Measurements from ENCODE around the gene RAG1. TPM values are rescaled to one million over a fixed set of nuclear protein-coding genes. Genes with fewer than 3 reads are reported as not detected.
A peak's percentile ranks its signal among the peaks of the same experiment; 100 is the strongest.
"Not testable (repeated sequence)": the region's sequence is repeated elsewhere in the genome, so short reads cannot be mapped to it uniquely, and the experiment has no call there.

The RAG1 gene
- total RNA-seq, result under 1 TPM; 0.20 to 0.23 TPM

DNA sequence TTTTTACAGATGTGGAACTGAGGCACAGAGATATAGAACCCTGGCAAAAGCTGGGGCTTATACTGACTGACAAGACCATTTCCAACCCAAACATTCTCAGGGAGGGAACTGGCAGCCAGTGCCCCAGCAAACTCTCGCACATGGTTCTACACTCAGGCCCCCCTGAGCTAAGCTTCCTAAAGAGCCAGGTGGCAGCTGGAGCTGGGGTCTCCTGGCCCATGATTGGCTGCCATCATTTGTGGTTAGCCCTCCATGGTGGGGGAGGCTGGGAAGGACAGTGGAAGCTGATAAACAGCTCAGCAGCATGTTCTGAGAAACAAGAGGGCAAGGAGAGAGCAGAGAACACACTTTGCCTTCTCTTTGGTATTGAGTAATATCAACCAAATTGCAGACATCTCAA, at the start of gene RAG1:
Gene RAG1 (plus strand): TSS at position 314 of the 400 bp plus-strand sequence. CDS start 5,298 bp downstream, outside the sequence.
- no peak within 1 kb of the TSS for H3K27ac Mint-ChIP-seq
- ATAC-seq, result no peak
- no peak for DNase-seq (ENCODE audit: low spot score in 2 of 2)
- H3K9me3 Mint-ChIP-seq, result no peaks in the 10 kb centered on the region
- no peaks in the 10 kb centered on the region for H3K36me3 Mint-ChIP-seq

DNA sequence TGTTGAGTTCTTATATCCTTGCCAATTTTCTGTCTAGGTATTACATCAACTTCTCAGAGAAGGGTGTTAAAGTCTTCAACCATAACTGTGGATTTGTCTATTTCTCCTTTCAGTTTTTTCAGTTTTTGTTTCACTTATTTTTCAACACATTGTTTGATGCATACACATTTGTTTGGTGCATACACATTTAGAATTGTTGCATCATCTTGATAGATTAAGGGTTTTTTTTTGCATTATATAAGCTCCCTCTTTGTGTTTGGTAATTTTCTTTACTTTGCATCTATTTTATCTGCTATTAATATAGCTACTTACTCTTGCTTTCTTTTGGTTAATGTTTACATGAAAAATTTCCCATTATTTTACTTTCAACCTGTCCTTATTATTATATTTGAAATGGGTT, 37.0 kb upstream of the RAG1 start:
- DNase-seq (ENCODE audit: low spot score in 2 of 2) (no peak), ATAC-seq (no peak)
- H3K36me3 Mint-ChIP-seq, result peaks cover 0 to 8% of the 10 kb centered on the region in 2 donors
- no peak overlapping the region for H3K27ac Mint-ChIP-seq
- H3K9me3 Mint-ChIP-seq, result peaks cover 0 to 4% of the 10 kb centered on the region in 2 donors

DNA sequence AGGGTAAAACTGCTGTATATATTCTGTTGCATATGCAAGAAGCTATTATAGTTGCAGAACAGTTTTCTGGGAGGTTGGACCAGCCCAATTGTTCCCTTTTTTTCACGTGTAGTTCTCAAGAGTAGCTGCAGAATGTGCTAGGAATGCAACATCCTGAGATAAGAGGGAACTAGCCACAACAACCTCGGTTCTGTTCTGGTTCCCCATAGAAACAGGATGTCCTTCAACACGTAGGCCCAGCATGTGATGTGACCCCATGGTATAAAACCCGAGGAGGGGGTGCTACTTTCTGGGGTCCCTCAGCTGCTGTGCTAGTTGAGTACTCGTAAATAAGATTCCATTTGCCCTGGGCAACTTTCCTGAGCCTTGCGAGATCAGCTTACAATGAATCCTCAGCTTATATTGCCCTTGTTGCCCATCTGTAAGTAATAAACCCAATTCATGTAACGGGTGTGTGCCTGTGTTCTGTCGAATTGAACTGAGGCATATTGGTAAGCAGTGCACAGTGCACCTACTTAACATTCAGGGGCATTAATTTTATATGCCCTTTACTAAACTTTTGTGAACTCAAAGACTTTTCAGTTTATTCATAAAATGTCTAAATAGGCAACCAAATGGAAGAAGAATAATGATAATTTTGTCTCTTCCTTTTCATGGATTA, 34.7 kb upstream of the RAG1 start:
- DNase-seq (ENCODE audit: low spot score in 2 of 2), result no peak

DNA sequence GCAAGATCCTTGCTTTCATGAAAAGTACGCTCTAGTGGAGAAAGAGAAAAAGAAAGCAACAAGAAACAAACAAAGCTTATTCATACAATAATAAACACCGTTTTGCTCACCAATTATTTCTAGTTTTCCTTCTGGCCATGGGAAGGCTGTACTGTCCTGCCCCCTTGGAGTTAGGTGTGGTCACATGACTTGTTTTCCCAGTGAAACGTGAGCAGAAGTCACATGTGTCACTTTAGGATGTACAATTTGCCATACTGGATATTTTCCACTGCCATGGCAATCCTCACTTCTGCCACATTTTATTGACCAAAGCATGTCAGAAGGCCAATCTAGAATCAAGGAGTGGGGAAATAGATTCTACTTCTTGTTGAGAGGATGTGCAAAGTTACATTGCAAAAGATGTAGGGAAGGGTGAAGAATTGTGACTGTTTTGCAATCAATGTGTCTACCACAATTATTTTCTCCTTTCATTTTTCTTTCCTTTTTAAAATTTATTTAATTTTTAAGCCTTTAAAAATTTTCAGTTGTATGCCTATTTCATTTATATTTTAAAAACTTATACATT, 33.4 kb upstream of the RAG1 start:
- H3K9me3 Mint-ChIP-seq, result no peaks in the 10 kb centered on the region
- ATAC-seq (no peak), DNase-seq (ENCODE audit: low spot score in 2 of 2) (no peak)
- no peak overlapping the region for H3K27ac Mint-ChIP-seq
- no peaks in the 10 kb centered on the region for H3K36me3 Mint-ChIP-seq

More for the DNA sequence above, 34.7 kb upstream of the RAG1 start:
- ATAC-seq, result no peak
- Mint-ChIP-seq H3K9me3 (peaks cover 0 to 4% of the 10 kb centered on the region in 2 donors), H3K36me3 (peaks cover 0 to 5% of the 10 kb centered on the region in 2 donors), H3K27ac (no peak overlapping the region)

DNA sequence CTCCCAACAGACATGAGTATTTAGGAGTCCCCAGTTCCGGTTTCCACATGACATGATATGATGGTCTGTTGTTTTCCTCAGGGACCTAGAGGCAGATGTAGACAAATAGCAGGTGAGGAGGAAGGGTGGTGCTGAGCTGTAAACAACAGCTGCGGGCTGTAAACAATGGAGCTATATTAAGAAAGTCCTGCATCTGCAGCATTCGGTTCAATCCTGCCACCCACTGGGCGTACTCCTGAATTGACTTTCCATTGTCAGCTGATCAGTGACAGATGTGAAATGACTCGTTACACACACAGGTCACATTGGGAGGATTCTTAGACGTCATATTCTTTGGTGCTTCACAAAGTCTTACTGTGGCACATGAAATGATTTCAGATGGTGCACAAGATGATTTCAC, 26.8 kb upstream of the RAG1 start:
- ATAC-seq, result peak; percentile 70 to 87
- Mint-ChIP-seq H3K9me3 (no peaks in the 10 kb centered on the region), H3K36me3 (no peaks in the 10 kb centered on the region), H3K27ac (no peak overlapping the region)
- DNase-seq (ENCODE audit: low spot score in 2 of 2), result peak in 1 of 2 donors; percentile 27

DNA sequence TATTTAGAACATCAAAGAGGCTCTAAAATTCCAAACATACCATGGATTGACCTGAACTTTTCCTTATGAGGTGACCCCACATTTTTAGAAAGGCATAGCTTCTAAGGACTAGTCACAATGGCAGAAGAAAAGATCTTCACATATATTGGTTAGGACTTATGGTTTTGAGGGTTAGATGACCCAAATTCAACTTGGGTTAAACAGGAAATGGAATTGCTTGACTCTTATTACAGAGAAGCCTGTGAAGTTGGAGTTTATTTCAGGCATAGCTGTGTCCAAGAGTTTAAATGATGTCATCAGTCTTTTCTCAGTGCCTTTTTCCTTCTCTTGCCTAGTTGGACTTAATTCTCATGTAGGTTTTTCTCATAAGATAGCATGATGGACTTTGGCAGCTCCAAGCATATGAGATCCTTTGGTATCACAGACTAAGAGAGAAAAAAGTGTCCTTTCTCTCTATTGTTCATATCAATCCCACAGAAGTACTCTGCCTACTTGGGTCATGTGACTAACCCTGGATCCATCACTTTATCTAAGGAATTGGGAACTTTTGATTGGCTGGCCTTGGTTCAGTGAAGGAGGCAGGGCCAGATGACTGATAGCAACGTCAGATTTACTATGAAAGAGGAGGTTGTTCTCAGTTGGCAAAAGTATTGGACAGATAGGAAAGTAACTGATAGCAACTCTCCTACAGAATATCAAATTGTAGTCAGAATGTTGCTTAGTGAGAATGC, 17.3 kb upstream of the RAG1 start:
- H3K36me3 Mint-ChIP-seq, result peaks cover 0 to 18% of the 10 kb centered on the region in 2 donors
- DNase-seq (ENCODE audit: low spot score in 2 of 2) (no peak), ATAC-seq (no peak)
- peaks cover 0 to 8% of the 10 kb centered on the region in 2 donors for H3K9me3 Mint-ChIP-seq
- H3K27ac Mint-ChIP-seq, result no peak overlapping the region

DNA sequence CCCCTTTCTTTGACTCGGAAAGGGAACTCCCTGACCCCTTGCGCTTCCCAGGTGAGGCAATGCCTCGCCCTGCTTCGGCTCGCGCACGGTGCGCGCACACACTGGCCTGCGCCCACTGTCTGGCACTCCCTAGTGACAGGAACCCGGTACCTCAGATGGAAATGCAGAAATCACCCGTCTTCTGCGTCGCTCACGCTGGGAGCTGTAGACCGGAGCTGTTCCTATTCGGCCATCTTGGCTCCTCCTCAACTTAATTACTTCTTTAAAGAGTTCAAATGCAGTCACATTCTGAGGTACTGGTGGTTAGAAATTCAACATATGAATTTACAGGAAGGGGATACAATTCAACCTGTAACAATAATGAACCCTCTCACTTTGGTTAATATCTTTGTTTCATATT, 10.4 kb upstream of the RAG1 start:
- ATAC-seq; H3K36me3 Mint-ChIP-seq; H3K9me3 Mint-ChIP-seq; DNase-seq (ENCODE audit: low spot score in 2 of 2): not testable (repeated sequence)
- H3K27ac Mint-ChIP-seq, result peak overlapping the region in 1 of 2 donors; percentile 45

DNA sequence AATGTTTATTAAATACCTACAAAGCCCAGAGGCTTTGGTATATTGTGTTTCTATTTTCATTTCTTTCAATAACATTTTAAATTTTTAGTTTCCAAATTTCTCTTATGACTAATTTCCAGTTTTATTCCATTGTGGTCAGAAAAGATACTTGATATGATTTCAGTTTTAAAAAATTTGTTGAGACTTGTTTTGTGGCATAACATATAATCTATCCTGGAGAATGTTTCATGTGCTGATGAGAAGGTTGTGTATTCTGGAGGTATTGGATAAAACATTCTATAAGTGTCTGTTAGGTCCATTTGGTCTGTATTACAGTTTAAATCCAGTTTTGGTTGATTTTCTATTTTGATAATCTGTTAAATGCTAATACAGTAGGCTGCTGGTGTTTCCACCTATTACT, 9.8 kb upstream of the RAG1 start:
- no peak for ATAC-seq
- no peak for DNase-seq (ENCODE audit: low spot score in 2 of 2)
- no peak overlapping the region for H3K27ac Mint-ChIP-seq
- peaks cover 0 to 7% of the 10 kb centered on the region in 2 donors for H3K9me3 Mint-ChIP-seq
- H3K36me3 Mint-ChIP-seq, result peaks cover 0 to 6% of the 10 kb centered on the region in 2 donors

DNA sequence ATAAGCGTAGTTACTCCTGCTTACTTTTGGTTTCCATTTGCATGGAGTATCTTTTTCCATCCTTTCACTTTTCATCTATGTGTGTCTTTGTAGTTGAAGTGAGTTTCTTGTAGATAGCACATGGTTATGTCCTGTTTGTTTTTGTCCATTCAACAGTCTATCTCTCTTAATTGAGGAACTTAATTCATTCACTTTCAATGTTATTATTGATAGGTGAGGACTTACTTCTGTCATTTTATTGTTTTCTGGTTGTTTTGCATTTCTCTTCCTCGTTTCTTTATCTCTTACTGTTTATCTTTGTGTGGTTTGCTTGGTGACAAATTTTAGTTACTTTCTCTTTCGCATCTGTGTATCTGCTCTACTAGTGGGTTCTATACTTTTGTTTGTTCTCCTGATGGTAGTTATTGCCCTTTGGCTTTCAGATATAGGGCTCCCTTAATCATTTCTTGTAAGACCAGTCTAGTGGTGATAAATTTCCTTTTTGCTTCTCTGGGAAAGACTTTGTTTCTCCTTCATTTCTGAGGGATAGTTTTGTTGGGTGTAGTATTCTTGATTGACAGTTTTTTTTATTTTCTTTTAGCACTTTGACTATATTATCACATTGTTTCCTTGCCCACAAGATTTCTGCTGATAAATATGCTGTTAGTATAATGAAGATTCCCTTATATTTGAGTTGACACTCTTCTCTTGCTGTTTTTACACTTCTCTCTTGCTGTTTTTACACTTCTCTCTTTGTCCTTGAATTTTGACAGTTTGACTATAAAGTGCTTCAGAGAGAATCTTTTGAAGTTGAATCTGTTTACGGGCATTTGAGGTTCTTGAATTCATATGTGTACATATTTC, 9.0 kb upstream of the RAG1 start:
- ATAC-seq (peak; percentile 40 to 79), DNase-seq (ENCODE audit: low spot score in 2 of 2) (no peak)
- peaks cover 0 to 6% of the 10 kb centered on the region in 2 donors for H3K36me3 Mint-ChIP-seq
- peak overlapping the region; percentile 2 to 6 for H3K27ac Mint-ChIP-seq
- peaks cover 0 to 7% of the 10 kb centered on the region in 2 donors for H3K9me3 Mint-ChIP-seq

DNA sequence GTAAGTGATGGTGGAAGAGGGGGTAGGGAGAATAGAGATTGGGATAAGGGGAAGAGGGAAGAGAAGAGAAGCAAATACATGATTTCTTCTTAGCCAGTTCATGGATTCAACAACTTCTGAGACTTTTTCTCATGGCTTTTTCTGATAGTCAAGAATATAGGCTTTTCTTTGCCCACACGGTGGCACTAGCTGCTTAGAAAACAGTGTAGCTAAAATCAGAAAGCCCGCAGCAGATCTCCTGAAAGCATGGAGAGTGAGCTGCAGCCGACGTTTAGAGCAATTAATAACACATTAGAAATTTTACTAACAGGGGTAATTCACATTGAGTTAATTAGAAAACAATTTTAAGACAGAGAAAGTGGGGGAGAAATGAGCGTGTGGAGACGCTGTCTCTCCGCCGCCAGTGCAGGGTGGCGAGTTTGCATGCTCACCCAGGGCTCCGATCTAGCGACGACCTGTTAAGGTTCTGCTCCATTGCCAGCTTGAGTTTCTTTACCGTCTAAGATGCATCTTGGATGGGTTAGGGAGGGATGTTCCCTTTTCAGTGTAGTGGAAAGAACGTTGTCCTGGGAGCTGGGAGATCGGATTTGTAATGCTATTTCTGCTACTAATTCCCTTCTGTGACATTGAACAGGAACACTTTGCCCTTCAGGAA, 3.3 kb upstream of the RAG1 start:
- Mint-ChIP-seq H3K9me3 (peaks cover 0 to 3% of the 10 kb centered on the region in 2 donors), H3K36me3 (peaks cover 0 to 6% of the 10 kb centered on the region in 2 donors), H3K27ac (no peak overlapping the region)
- DNase-seq (ENCODE audit: low spot score in 2 of 2), result peak in 1 of 2 donors; percentile 30
- peak in 1 of 2 donors; percentile 58 for ATAC-seq

DNA sequence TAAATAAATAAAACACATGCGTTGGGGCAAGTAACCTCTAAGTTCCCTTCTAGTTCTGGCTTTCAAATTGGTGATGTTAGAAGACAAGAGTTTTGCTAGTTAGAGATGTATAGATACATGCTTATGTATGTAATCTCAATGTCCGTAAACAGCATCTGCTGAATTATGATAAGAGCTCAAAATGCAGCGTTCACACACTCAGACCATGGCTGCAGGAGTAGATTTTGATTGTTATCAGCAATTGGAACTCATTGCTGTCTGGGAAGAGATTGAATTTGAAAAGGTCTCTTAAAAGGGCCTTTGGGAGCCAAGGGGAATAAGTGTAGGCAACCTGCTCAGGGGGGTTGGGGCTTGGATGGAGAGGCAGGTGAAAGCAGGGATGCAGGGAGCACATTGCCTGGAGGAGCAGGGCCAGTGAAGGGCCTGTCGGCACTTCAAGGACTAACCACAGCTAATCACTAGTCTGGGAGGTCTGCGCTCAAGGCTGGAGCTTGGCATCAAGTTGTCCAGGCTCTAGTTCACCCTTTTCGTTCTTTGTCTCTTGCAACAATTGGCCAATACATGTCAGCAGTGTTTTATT, 2.7 kb upstream of the RAG1 start:
- H3K27ac Mint-ChIP-seq, result no peak overlapping the region
- no peaks in the 10 kb centered on the region for H3K9me3 Mint-ChIP-seq
- DNase-seq (ENCODE audit: low spot score in 2 of 2) (no peak), ATAC-seq (no peak)
- H3K36me3 Mint-ChIP-seq, result no peaks in the 10 kb centered on the region

DNA sequence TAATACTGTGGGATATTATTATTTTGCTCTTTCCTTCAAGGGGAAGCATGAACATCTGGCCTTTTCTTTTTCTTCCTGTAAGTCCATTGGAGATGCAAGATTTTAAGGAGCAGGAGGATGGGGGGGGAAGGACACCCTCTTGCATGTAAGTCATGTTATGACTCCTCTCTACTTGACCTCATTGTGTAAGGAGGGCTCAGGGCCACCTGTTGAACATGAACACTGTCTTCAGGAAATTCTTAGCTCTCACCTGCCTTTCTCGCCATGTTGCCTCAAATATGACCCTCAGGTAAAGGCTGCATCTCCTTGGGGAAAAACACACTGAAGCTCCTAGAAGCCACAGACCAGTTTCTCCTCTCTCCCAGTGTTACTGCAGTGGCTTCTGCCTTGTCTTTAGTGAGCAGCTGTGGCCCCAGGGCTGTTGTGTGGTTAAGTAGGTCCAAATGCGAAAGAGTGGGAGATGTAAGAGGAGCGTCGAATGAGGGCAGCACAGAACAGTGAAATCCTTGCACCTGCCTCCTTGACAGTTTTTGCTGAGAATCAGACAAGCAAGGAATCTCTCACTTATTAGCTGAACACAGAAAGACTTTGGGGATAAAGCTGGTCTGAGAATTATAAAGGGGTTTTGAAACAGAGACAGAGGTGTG, 1.3 kb upstream of the RAG1 start:
- Mint-ChIP-seq H3K9me3 (no peaks in the 10 kb centered on the region), H3K36me3 (no peaks in the 10 kb centered on the region), H3K27ac (no peak overlapping the region)
- no peak for ATAC-seq
- DNase-seq (ENCODE audit: low spot score in 2 of 2), result no peak

DNA sequence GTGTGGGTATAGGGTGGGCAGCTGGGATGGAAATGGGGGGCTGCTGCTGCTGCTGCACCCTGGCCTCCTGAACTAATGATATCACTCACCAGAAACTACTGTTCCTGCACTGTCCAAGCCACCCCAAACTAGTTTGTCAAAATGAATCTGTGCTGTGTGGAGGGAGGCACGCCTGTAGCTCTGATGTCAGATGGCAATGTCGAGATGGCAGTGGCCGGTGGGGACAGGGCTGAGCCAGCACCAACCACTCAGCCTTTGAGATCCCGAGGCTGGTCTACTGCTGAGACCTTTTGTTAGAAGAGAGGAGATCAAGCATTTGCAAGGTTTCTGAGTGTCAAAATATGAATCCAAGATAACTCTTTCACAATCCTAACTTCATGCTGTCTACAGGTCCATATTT, 1.3 kb downstream of the RAG1 start:
- Mint-ChIP-seq H3K27ac (no peak overlapping the region), H3K9me3 (no peaks in the 10 kb centered on the region), H3K36me3 (peaks cover 0 to 2% of the 10 kb centered on the region in 2 donors)
- no peak for ATAC-seq
- DNase-seq (ENCODE audit: low spot score in 2 of 2), result no peak

DNA sequence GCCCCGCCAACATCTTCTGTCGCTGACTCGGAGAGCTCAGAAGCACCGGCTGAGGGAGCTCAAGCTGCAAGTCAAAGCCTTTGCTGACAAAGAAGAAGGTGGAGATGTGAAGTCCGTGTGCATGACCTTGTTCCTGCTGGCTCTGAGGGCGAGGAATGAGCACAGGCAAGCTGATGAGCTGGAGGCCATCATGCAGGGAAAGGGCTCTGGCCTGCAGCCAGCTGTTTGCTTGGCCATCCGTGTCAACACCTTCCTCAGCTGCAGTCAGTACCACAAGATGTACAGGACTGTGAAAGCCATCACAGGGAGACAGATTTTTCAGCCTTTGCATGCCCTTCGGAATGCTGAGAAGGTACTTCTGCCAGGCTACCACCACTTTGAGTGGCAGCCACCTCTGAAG, 6.7 kb downstream of the RAG1 start:
- Mint-ChIP-seq H3K36me3 (peaks cover 0 to 5% of the 10 kb centered on the region in 2 donors), H3K27ac (no peak overlapping the region), H3K9me3 (no peaks in the 10 kb centered on the region)
- ATAC-seq (no peak), DNase-seq (ENCODE audit: low spot score in 2 of 2) (no peak)

DNA sequence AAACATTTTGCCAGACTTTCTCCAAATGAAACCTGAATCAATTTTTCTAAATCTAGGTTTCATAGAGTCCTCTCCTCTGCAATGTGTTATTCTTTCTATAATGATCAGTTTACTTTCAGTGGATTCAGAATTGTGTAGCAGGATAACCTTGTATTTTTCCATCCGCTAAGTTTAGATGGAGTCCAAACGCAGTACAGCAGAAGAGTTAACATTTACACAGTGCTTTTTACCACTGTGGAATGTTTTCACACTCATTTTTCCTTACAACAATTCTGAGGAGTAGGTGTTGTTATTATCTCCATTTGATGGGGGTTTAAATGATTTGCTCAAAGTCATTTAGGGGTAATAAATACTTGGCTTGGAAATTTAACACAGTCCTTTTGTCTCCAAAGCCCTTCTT, 9.6 kb downstream of the RAG1 start:
- DNase-seq (ENCODE audit: low spot score in 2 of 2) (no peak), ATAC-seq (no peak)
- Mint-ChIP-seq H3K36me3 (peaks cover 0 to 5% of the 10 kb centered on the region in 2 donors), H3K27ac (no peak overlapping the region), H3K9me3 (peaks cover 7% of the 10 kb centered on the region in 2 donors)

All from activated naive CD4-positive, alpha-beta T cell treated with anti-CD3 and anti-CD28 coated beads, Interleukin-2, amount 50 U/mL, for 72 hours (primary cell).